Lung (tissue), 12 donors: ENCODE data around the gene GPC6. TPM values are rescaled to one million over a fixed set of nuclear protein-coding genes. Genes with fewer than 3 reads are reported as not detected.

Experiments used
- ATAC-seq: fragments of 200-7000 bp; cut with Tn5 transposase; one replicate; pipeline ENCODE4 v1.9.1; 2020; ENCODE audit warnings: moderate number of reproducible peaks; ENCODE audit not compliant: insufficient read depth, low FRiP score
- DNase-seq, 3 donors: peaks; one replicate each; pipeline ENCODE4 v3.0.0-alpha.2; 2013 to 2017
- H3K27ac ChIP-seq, 2 donors: one replicate each; pipeline ENCODE4 v1.5.1; 2013; ENCODE audit warnings: mild to moderate bottlenecking in 2 of 2, moderate library complexity in 2 of 2, control low read depth in 1 of 2, inconsistent platforms in 1 of 2, low read depth in 1 of 2, low read length in 1 of 2
- H3K27me3 ChIP-seq, 3 donors: one replicate each; pipeline ENCODE4 v1.5.1; 2013; ENCODE audit warnings: low read length in 2 of 3; ENCODE audit not compliant: control insufficient read depth in 3 of 3, insufficient read depth in 3 of 3
- H3K36me3 ChIP-seq, 4 donors: one replicate each; pipeline ENCODE4 v1.5.1; 2013; ENCODE audit warnings: low read length in 4 of 4, mild to moderate bottlenecking in 1 of 4, moderate library complexity in 1 of 4; ENCODE audit not compliant: control insufficient read depth in 4 of 4, insufficient read depth in 4 of 4
- H3K4me1 ChIP-seq, 5 donors: one replicate each; pipeline ENCODE4 v1.5.1; 2013; ENCODE audit warnings: low read length in 5 of 5, mild to moderate bottlenecking in 2 of 5, moderate library complexity in 1 of 5; ENCODE audit not compliant: control insufficient read depth in 5 of 5, insufficient read depth in 5 of 5
- H3K4me3 ChIP-seq: one replicate; pipeline ENCODE4 v1.5.1; 2013; ENCODE audit warnings: mild to moderate bottlenecking, control low read depth, moderate library complexity
- H3K9ac ChIP-seq, 2 donors: one replicate each; pipeline ENCODE4 v1.5.1; 2013; ENCODE audit warnings: low read length in 2 of 2, control low read depth in 1 of 2; ENCODE audit not compliant: insufficient read depth in 1 of 2
- H3K9me3 ChIP-seq, 4 donors: one replicate each; pipeline ENCODE4 v1.5.1; 2013; ENCODE audit warnings: low read length in 3 of 4, mild to moderate bottlenecking in 1 of 4, moderate library complexity in 1 of 4; ENCODE audit not compliant: control insufficient read depth in 4 of 4, insufficient read depth in 3 of 4
- CTCF ChIP-seq: IDR thresholded peaks from 2 replicates; pipeline ENCODE4 v1.5.1; 2012; ENCODE audit warnings: mild to moderate bottlenecking; ENCODE audit errors: control extremely low read depth, extremely low read depth
- WGBS, 2 donors: extraction: QIAGEN DNeasy Blood & Tissue Kit; methylation state at CpG; one replicate each; pipeline ENCODE4 v1.1.7; 2013; 5-methylcytosine and 5-hydroxymethylcytosine counted together
- polyA plus RNA-seq, 2 donors: library from polyadenylated mRNA; stranded (reverse); fragments of 200-250 nt; gene quantifications; one replicate each; pipeline ENCODE4 v1.2.1, GENCODE V29; 2013
- total RNA-seq, 2 donors: library from RNA; depleted of rRNA in 1 of 2; stranded (reverse); fragments of >200 nt in 1 of 2; gene quantifications; one replicate each; pipeline ENCODE4 v1.2.1, GENCODE V29; 2014 to 2021
- donor health status: control.
- donor health status: control.
- donor health status: Bipolar disorder and iron deficiency.
- donor health status: healthy.
- donor health status: DM: yes; HTN: yes; CAD: no.

Gene GPC6
- total and polyA plus RNA-seq, 4 donors: 0.45 to 31.4 (median 4.8) TPM

- H3K4me1 ChIP-seq: peaks cover 0 to 9% (median 0%) of the 10 kb centered on the region in 5 donors
- 81% methylated on average over 5 of the region's 5 CpGs for WGBS, 2 donors
- no peak overlapping the region for H3K9ac ChIP-seq
- H3K27me3 ChIP-seq: no peaks in the 10 kb centered on the region
- no peak overlapping the region for H3K4me3 ChIP-seq
- no peak for DNase-seq
- no peak overlapping the region for H3K27ac ChIP-seq
- no peak for ATAC-seq
- no peaks in the 10 kb centered on the region for H3K36me3 ChIP-seq
- no peak for TF ChIP-seq CTCF
- H3K9me3 ChIP-seq: no peaks in the 10 kb centered on the region
Measured at GRCh38 chr13:93326234-93326811, 99.7 kb downstream of the GPC6 start.

- ATAC-seq (no peak), DNase-seq (peak in 2 of 3 donors; percentile 46 to 47)
- Histone ChIP-seq H3K4me3 (no peak overlapping the region), H3K27me3 (no peaks in the 10 kb centered on the region), H3K9ac (no peak overlapping the region), H3K27ac (no peak overlapping the region), H3K9me3 (peaks cover 0 to 2% (median 0%) of the 10 kb centered on the region in 4 donors), H3K36me3 (no peaks in the 10 kb centered on the region), H3K4me1 (peaks cover 0 to 9% (median 0%) of the 10 kb centered on the region in 5 donors)
- WGBS, 2 donors: 43 to 69% methylated on average over 2 of the region's 2 CpGs
- no peak for TF ChIP-seq CTCF
Measured at GRCh38 chr13:93328943-93329342, 102.3 kb downstream of the GPC6 start.

- Histone ChIP-seq H3K9ac (no peak overlapping the region), H3K27ac (no peak overlapping the region), H3K9me3 (peaks cover 0 to 2% (median 0%) of the 10 kb centered on the region in 4 donors), H3K27me3 (no peaks in the 10 kb centered on the region), H3K36me3 (no peaks in the 10 kb centered on the region), H3K4me1 (no peaks in the 10 kb centered on the region), H3K4me3 (no peak overlapping the region)
- 76 to 87% methylated on average over 4 of the region's 4 CpGs for WGBS, 2 donors
- ATAC-seq (no peak), DNase-seq (no peak)
- no peak for TF ChIP-seq CTCF
Measured at GRCh38 chr13:93336728-93337127, 110.1 kb downstream of the GPC6 start.

GRCh38 chr13:93338030-93338429 is 111.4 kb downstream of the GPC6 start:
- Histone ChIP-seq H3K9me3 (peaks cover 0 to 2% (median 0%) of the 10 kb centered on the region in 4 donors), H3K27me3 (no peaks in the 10 kb centered on the region), H3K4me3 (no peak overlapping the region), H3K9ac (no peak overlapping the region), H3K27ac (no peak overlapping the region), H3K4me1 (peaks cover 0 to 1% (median 0%) of the 10 kb centered on the region in 5 donors), H3K36me3 (no peaks in the 10 kb centered on the region)
- DNase-seq (no peak), ATAC-seq (no peak)
- no peak for TF ChIP-seq CTCF
- 73 to 78% methylated on average over 5 of the region's 5 CpGs for WGBS, 2 donors
